ENCODE measurements around the gene EVI5L.

DNA sequence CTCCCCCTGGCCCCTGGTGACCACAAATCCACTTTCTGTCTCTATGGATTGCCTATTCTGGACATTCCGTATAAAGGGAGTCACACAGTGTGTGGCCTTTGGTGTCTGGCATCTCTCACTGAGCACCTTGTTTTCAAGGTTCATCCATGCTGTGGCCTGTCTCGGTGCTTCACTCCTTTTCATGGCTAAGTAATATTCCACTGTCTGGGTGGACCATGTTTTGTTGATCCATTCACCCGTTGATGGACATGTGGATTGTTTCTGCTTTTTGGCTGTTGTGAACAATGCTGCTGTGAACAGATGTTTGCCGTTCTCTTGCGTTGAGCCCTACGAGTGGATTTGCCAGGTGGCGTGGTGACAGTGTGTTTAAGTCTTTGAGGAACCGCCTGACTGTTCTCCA, 10.6 kb downstream of the EVI5L start:
- TF ChIP-seq, protein P1, sequence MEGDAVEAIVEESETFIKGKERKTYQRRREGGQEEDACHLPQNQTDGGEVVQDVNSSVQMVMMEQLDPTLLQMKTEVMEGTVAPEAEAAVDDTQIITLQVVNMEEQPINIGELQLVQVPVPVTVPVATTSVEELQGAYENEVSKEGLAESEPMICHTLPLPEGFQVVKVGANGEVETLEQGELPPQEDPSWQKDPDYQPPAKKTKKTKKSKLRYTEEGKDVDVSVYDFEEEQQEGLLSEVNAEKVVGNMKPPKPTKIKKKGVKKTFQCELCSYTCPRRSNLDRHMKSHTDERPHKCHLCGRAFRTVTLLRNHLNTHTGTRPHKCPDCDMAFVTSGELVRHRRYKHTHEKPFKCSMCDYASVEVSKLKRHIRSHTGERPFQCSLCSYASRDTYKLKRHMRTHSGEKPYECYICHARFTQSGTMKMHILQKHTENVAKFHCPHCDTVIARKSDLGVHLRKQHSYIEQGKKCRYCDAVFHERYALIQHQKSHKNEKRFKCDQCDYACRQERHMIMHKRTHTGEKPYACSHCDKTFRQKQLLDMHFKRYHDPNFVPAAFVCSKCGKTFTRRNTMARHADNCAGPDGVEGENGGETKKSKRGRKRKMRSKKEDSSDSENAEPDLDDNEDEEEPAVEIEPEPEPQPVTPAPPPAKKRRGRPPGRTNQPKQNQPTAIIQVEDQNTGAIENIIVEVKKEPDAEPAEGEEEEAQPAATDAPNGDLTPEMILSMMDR (conservative IDR thresholded peaks at IDR 0.05; ENCODE audit: low read length): no peak
- no peak for TF ChIP-seq EZH2phosphoT487 (IDR thresholded peaks at IDR 0.05; ENCODE audit: borderline replicate concordance)
